Activated CD8-positive, alpha-beta memory T cell treated with anti-CD3 and anti-CD28 coated beads for 48 hours (primary cell): ENCODE measurements around the gene KCNIP3.
A peak's percentile ranks its signal among the peaks of the same experiment; 100 is the strongest.
"Not testable (repeated sequence)": the region's sequence is repeated elsewhere in the genome, so short reads cannot be mapped to it uniquely, and the experiment has no call there.

Experiments used
- DNase-seq, 3 experiments: peaks; one replicate each; pipeline ENCODE4 v3.0.0-alpha.2; 2020; ENCODE audit warnings: low read depth in 2 of 3, low spot score in 2 of 3

KCNIP3 gene

DNA sequence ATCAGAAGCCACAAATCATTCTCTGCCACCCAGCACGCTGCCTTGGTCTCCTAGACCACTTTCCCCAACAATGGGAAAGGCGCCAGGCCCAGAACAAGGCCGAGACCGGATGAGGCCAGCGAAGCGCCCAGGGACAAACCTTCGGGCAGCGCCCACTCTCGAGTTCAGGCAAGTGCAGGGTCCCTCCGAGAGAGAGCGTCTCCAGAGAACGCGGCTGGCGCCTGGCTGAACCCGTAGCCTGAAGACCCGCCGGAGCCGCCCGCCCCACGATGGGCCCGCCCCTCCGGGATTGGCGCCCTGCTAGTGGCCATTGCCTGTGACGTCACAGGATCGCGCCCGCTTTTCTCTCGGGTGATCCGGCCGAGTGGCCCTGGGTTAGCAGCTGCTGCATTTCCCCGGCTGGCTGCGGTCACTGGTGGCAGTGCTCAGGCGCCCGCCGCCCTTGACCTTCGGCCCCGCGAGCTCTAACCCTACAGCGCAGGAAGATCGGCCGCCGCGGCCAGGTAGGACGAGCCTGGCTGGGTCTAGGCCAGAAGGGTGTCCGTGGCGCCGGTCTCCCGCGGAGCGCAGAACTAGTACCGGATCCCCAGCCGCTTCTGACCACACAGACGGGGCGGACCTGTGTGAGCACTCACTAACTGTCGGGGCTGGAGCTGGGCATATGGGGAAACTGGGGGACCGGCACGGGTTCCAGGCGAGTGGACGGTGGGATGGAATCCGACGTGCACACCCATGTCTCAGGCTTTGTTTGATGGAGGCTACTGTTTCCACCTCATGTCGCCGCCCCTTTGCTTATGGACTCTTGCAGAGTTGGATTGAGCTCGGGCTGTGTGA is 105.4 kb downstream of the KCNIP3 start, which contains the start of gene FAHD2A:
Gene FAHD2A, plus strand, starts transcription at position 339 of the 834 bp plus-strand sequence. CDS start 2,851 bp downstream, outside the sequence.
- peak; percentile 87 to 92 (median 91) for DNase-seq

DNA sequence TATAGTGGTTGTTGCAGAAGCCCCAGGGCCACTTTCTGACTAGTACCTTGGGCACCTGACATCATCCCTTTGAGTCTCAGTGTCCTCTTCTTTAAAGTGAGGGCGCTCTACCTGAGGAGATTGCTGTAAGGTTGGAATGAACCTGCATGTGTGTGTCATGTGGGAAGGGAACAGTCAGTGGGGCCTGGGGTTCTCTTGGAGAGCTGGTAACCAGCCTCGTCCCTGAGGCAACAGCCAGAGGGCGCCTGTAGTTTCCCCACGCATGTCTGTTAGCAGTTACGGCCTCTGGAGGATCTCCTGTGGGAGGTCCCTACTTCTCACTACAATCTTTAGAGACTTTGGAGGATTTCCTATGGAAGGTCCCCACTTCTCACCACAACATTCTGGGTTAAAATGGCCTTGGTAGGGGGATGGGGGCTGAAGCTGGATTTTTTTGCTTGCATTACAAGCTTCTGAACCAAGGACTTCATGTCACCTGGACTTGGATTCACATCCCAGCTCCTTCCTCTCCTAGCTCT is 106.1 kb downstream of the KCNIP3 start:
- not testable (repeated sequence) for DNase-seq

DNA sequence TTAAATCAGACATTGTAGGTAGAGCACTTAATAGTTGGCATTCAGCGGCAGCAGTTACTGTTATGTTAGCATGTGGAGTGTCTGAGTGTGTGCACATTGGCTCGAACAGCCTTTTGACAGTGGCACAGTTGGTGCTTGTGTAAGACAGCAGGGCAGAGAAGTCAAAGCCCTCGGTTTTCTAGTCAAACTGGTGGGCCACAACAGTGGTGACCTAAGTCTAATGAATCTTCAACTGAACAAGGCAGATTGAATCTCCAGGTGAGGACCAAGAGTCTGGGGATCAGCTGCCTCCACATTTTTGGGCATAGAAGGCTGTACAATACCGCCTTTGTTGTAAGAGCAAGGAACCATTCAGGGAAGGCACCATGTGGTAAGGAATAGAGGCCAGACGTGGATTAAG is 106.7 kb downstream of the KCNIP3 start:
- not testable (repeated sequence) for DNase-seq

DNA sequence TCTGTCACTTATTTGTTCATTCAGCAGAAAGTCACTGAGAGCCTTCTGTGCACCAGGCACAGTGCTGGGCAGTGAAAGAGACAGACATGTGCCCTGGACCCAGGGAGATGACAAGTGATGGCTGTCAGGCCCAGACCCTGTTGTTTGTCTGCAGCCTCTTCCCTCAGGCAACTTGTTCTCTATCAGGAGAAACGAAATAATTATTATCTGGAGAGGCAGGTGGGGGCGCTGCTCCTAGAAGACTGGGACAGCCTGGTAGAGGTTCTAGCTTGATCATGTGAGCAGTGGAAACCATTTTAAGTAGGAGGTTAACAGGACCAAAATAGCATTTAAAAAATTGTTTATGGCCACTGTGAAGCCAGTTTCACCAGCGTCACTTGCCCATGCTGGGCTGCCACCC is 107.5 kb downstream of the KCNIP3 start:
- DNase-seq, result not testable (repeated sequence)

DNA sequence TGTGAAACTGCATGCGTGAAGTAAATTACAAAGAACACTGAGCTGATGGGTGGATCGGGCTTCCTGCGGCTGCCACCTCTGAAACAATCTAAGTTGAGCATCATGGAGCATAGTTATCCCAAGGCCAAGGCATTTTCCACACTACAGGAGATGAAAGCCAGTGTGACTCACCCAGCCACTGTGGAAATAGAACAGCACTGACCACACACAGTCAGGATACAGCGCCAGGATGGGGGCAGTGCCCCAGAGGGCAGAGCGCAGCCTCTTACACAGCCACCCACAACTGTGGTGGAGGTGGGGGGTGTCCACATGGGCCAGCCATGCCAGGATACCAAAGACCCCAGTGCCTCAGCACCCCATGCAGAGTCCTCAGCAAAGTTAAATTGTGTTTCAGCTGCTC is 114.1 kb downstream of the KCNIP3 start:
- DNase-seq, result not testable (repeated sequence)

DNA sequence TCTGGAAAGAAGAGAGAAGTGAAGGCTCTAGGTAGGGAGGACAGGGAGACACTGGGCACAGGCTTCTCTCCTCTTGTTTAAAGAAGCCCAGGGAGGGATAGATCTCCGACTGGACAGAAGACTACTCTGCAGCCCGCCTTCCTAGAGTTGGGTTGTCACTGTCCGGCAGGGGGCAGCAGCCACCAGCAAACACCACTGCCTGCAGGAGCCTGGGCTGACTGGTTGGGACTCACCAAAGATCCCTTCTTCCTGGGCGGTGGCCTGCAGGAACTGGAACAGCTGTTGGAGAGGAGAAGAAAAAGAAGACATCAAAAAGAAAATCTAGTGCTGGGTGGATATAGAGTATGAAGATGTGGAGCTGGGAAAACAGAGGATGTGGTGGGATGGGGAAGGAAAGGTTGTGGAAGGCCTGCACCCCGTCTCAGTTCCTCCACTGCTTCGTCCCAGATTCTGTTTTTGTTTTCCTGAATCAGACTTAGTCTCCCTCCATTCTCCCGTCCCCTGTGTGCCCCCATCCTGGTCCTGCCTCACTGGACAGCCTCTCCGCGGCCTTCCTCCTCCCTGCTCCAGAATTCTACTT is 117.0 kb downstream of the KCNIP3 start:
- peak in 2 of 3 experiments; percentile 26 to 35 for DNase-seq

DNA sequence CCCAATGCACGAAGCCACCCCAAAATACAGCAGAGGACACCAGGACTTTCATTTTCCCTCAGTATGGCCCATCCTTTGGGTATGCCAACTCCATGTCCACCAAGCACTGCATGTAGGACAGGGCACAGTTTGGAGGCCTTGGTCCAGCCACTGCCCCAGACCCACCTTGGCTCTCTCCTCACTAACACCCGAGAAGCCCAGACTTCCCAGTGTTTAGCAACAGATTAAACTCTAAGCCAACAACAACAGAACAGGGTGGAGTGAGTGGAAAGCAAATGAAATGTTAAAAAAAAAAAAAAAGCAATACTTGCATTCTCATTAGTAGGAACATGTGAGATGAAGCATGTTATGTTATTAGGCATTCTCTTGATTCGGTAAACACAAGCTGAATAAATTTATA is 118.0 kb downstream of the KCNIP3 start:
- not testable (repeated sequence) for DNase-seq

DNA sequence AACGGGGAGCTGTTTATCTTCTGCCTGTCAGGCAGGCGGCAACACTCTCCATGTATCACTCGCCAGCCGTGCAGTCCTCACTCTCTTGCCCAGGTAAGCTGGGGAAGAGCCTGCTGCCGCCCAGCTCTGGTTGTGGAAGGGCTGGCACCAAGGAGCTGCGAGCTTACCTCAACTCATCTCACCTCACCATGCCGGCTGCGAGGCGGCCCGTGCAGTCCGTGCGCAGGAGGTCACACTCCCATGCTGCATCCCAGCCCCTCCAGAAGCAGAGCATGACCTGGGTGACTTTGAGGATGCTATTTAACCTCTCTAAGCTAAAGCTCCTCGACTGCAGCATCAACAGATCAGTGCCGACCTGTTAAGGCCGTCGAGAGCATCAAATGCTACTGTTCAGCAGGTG is 118.4 kb downstream of the KCNIP3 start:
- DNase-seq, result not testable (repeated sequence)

DNA sequence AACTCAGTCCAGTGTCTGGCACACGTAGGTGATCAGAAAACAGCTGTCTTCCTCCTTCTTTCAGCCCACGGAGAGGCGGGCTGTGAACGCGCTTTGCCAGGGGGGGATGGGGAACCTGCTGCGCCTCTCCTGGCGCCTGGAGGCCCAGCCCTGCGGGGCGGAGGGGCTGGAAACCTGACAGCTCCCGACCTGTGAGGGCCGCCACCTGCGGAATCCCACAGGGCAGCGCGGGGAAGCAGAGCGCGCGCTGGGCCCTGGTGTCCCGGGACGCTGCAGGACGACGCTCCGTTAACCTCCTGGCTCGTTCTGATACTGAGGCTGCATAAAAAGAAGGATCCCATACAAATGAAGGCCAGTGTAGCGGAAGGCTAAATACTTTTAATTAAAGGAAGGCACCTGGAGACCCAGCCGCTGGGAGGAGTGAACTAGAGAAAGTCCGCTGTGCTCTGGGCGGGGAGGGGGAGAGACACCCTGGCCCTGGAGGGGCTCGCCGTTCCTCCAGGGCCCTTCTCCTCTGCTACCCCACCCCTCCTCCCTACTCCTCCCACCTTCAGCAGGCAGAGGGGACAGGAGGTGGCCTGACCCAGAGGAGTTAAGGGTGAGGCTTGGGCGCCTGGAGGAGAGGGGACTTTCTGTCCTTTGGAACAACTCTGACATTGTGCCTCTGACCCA is 130.2 kb downstream of the KCNIP3 start:
- not testable (repeated sequence) for DNase-seq

DNA sequence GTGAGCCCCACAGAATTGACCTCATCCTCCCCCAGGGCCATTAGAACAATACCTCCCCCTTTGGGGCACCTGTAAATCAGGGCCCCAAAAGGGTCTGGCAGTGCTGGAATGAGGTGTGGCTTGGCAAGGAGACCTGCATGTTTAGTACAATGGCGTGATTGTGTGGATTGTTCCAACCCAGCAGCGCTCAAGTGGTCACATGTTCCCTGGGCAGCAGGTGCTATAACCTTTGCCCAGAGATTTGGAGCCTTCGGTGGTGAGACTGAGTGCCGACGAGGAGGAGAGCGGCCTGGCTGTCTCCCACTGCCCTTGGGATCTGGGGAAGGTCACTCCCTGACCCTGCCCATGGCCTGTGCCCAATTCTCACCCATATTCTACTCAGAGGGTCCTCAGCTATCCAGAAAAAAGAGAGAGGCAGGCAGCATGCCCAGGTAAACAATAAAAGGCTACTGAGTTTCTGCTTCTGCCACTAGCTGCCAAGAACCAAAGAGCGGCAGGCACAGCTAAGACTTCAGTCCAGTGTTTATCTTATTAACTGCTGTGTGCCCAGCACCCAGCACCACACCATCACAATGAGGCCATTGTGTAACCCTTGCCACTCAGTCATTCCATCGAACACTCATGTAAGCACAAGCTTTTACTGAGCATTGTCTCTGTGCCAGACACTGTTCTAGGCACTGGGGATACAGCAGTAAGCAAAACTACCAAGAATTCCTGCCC is 132.8 kb downstream of the KCNIP3 start:
- DNase-seq, result not testable (repeated sequence)

DNA sequence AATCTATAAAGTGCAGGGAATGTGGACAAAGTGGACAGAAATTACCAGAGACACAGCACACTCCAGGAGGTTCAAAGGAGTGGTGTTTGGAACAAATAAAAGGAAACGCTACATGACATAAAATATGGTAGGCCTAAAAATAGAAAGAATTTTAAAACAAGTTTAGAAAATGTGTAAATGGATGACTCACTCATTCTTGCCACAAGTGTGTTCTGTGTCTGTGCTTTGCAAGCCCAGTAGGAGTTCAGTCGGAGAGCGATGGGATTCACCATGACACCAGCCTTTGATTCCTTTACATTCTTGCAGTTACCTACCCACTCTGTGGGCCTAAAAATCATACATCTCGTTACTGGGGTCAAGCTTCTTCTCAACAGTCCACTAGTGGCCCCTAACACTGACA is 136.2 kb downstream of the KCNIP3 start:
- not testable (repeated sequence) for DNase-seq

DNA sequence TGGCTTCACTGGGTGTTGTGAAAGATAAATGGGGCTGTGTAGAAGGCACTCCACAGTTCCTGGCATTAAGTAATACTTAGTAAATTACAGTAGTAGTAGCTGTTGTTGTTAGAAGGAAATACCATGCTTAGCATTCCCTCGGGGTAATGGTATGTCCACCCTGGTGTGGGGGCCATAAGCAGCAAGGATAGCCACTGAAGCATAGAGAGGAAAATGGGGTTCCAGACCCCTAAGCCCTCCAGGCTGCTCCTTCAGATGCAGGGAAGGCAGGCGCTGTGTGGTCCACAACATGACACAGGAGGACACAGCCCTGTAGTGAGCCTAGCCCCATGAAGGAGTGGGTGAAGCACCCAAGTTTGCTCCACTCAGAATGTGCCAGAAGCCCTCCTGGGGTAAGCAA is 136.8 kb downstream of the KCNIP3 start:
- DNase-seq, result not testable (repeated sequence)

DNA sequence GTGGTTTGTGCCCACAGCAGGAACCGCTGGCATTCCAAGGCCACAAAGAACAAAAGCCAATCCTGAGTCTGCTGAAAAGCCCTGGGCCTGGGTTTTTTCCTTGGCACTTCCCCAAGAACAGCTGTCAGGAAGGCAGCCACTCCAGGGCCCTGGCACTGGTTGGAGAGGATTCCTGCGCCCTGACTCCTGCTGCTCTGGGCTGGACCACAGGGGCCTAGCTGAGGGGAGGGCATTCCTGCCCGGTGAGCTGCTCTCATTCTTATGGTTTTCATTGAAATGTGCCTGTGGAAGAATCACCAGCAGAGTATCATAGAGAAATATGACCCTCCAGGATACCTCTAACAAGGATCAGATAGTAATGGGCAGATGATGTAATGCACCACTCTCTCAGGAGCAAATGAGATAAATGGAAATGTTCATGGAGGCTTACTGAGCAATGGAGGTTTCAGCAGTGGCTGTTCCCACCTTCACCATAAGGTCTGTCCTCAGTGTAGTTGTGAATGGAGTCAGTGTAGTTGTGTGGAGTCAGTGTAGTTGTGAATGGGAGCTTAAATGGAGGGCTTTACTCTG is 137.4 kb downstream of the KCNIP3 start:
- DNase-seq, result not testable (repeated sequence)

DNA sequence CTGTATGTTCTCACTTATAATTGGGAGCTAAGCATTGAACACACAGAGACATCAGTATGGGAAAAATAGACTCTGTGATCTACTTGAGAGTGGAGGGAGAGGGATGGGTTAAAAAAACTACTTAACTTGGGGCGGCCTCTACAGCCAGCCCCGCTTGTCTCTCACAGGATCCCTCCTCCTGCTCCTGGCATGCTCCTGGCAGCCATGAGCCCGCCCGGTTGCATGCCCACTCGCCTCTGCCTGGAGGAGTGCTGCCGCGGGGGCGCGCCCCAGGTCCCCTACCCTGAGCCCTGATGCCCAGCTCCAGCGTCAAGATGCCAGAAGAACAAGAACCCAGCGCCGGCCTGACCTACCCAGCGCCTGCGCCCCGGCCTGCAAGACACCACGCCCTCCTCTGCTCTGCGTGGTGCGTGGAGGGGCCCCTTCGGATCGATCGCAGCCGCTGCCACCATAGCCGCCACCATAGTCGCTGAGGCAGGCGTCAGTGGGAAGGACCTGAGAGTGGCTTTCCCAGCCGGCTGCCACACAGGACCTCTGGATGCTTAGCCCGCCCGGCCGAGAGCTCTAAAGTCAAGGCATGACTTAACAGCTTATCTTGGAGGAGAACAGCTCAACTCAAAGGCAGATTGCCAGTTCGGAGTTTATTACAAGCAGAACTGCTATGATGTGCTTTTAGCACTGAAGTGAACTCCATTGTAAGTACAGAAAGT is 138.2 kb downstream of the KCNIP3 start:
- DNase-seq, result not testable (repeated sequence)
